Activated naive CD4-positive, alpha-beta T cell treated with anti-CD3 and anti-CD28 coated beads, Interleukin-2, amount 50 U/mL, for 24 hours (primary cell): ENCODE data around the gene GCNT2.
"Not testable (repeated sequence)": the region's sequence is repeated elsewhere in the genome, so short reads cannot be mapped to it uniquely, and the experiment has no call there.

ENCODE experiments used
- H3K27ac Mint-ChIP-seq: one replicate; pipeline ENCODE4 v1.8.0; 2021; ENCODE audit warnings: mild to moderate bottlenecking, mixed read lengths
- H3K27me3 Mint-ChIP-seq: one replicate; pipeline ENCODE4 v1.8.0; 2021; ENCODE audit warnings: mixed read lengths
- H3K36me3 Mint-ChIP-seq: one replicate; pipeline ENCODE4 v1.8.0; 2021; ENCODE audit warnings: mixed read lengths
- H3K4me1 Mint-ChIP-seq: one replicate; pipeline ENCODE4 v1.8.0; 2021; ENCODE audit warnings: mixed read lengths
- H3K4me3 Mint-ChIP-seq: one replicate; pipeline ENCODE4 v1.8.0; 2021; ENCODE audit warnings: mild to moderate bottlenecking, mixed read lengths
- H3K9me3 Mint-ChIP-seq: one replicate; pipeline ENCODE4 v1.8.0; 2021; ENCODE audit warnings: mixed read lengths

Gene GCNT2

GRCh38 chr6:10507298-10507697 is 13.9 kb upstream of the GCNT2 start:
- peaks cover 4% of the 10 kb centered on the region for H3K27me3 Mint-ChIP-seq
- no peaks in the 10 kb centered on the region for H3K36me3 Mint-ChIP-seq
- peaks cover 4% of the 10 kb centered on the region for H3K4me1 Mint-ChIP-seq
- H3K4me3 Mint-ChIP-seq = no peak overlapping the region
- no peaks in the 10 kb centered on the region for H3K9me3 Mint-ChIP-seq
- no peak overlapping the region for H3K27ac Mint-ChIP-seq

- no peak overlapping the region for H3K27ac Mint-ChIP-seq
- H3K4me3 Mint-ChIP-seq = no peak overlapping the region
- peaks cover 3% of the 10 kb centered on the region for H3K27me3 Mint-ChIP-seq
- H3K36me3 Mint-ChIP-seq = no peaks in the 10 kb centered on the region
- H3K9me3 Mint-ChIP-seq = no peaks in the 10 kb centered on the region
- H3K4me1 Mint-ChIP-seq = peaks cover 4% of the 10 kb centered on the region
Measured at GRCh38 chr6:10507715-10508114, 13.4 kb upstream of the GCNT2 start.

DNA sequence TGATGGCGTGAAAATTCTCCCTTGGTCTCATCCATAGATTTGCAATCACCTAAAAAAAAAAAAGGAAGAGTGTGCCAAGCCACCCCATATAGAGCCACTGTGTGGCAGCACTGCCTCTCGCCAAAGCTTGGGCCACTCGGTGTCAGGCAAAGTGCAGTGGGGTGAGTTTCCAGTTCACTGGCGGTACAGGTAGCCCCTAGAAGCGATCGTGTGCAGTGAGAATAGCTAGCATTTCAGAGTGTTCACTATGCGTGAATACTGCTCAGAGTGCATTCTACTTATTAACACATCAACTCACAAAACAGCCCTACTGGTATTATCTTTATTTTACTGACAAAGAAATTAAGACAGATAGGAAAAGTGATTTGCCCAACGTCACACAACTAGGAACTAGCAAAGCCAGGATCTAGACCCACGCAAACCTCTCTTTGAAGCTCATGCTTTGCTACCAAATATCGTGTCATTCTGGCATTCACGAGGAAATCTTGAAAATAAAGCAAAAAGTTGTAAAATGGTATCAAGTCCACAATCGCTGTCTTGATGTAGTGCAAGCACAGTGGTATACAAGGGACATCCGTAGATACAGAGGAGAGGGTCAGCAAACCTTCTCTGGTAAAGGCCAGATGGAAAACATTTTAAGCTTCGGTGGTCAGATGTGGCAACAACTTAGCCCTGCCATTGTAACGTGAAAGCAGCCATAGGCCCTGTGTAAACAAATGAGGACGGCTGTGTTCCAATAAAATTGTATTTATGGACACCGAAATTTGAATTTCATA is 10.4 kb upstream of the GCNT2 start:
- peaks cover 3% of the 10 kb centered on the region for H3K27me3 Mint-ChIP-seq
- peaks cover 4% of the 10 kb centered on the region for H3K4me1 Mint-ChIP-seq
- no peaks in the 10 kb centered on the region for H3K9me3 Mint-ChIP-seq
- no peaks in the 10 kb centered on the region for H3K36me3 Mint-ChIP-seq
- no peak overlapping the region for H3K27ac Mint-ChIP-seq
- no peak overlapping the region for H3K4me3 Mint-ChIP-seq

DNA sequence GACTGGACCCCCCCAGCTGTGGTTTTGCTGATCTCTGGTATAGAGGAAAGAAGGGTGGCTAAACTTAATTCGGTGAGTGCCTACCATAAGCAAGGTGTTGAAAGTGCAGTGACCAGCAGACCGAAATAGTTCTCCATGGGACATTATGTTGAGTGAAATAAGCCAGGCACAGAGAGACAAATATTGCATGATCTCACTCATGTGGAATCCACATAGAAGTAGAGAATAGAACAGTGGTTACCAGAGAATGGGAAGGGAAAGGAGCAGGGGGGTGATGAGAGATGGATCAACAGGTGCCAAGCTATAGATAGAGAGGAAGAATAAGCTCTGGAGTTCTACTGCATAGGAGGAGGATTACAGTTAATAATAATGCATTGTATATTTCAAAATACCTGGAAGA is 9.7 kb upstream of the GCNT2 start:
- H3K9me3 Mint-ChIP-seq = no peaks in the 10 kb centered on the region
- no peaks in the 10 kb centered on the region for H3K36me3 Mint-ChIP-seq
- H3K27ac Mint-ChIP-seq = no peak overlapping the region
- H3K27me3 Mint-ChIP-seq = peaks cover 3% of the 10 kb centered on the region
- H3K4me3 Mint-ChIP-seq = no peak overlapping the region
- H3K4me1 Mint-ChIP-seq = peaks cover 4% of the 10 kb centered on the region

GRCh38 chr6:10513544-10513943 is 7.6 kb upstream of the GCNT2 start:
- no peak overlapping the region for H3K27ac Mint-ChIP-seq
- no peaks in the 10 kb centered on the region for H3K36me3 Mint-ChIP-seq
- no peaks in the 10 kb centered on the region for H3K9me3 Mint-ChIP-seq
- H3K4me1 Mint-ChIP-seq = peaks cover 4% of the 10 kb centered on the region
- H3K4me3 Mint-ChIP-seq = no peak overlapping the region
- H3K27me3 Mint-ChIP-seq = peaks cover 5% of the 10 kb centered on the region

- H3K36me3 Mint-ChIP-seq = no peaks in the 10 kb centered on the region
- no peak overlapping the region for H3K4me3 Mint-ChIP-seq
- peaks cover 4% of the 10 kb centered on the region for H3K4me1 Mint-ChIP-seq
- no peak overlapping the region for H3K27ac Mint-ChIP-seq
- peaks cover 5% of the 10 kb centered on the region for H3K27me3 Mint-ChIP-seq
- no peaks in the 10 kb centered on the region for H3K9me3 Mint-ChIP-seq
Measured at GRCh38 chr6:10514049-10514780, 6.9 kb upstream of the GCNT2 start.

DNA sequence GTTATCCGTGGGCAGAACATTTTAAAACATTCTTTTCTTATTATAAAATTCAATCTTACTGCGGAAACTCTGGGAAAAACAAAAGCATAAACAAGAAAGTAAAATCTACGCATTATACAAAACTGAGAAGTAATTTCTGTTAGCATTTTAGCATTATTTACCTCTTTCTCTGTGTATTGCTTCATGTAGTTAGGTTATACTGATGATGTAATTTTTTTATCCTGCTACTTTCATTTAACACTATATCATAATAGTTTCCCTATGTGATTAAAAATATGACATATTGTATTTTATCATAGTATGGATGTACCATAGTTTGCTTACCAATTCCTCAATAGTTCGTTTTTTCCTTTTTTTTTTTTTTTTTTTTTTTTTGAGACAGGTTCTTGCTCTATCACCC is 4.2 kb upstream of the GCNT2 start:
- Mint-ChIP-seq H3K36me3 (no peaks in the 10 kb centered on the region), H3K27ac (no peak overlapping the region), H3K4me3 (no peak overlapping the region), H3K27me3 (peaks cover 5% of the 10 kb centered on the region), H3K4me1 (no peaks in the 10 kb centered on the region), H3K9me3 (no peaks in the 10 kb centered on the region)

- H3K4me1 Mint-ChIP-seq = no peaks in the 10 kb centered on the region
- no peaks in the 10 kb centered on the region for H3K36me3 Mint-ChIP-seq
- H3K4me3 Mint-ChIP-seq = no peak overlapping the region
- no peaks in the 10 kb centered on the region for H3K9me3 Mint-ChIP-seq
- no peak overlapping the region for H3K27ac Mint-ChIP-seq
- H3K27me3 Mint-ChIP-seq = peaks cover 5% of the 10 kb centered on the region
Measured at GRCh38 chr6:10518557-10519407, 2.4 kb upstream of the GCNT2 start.

GRCh38 chr6:10519408-10519697 is 1.8 kb upstream of the GCNT2 start:
- H3K4me1 Mint-ChIP-seq, H3K9me3 Mint-ChIP-seq: not testable (repeated sequence)

GRCh38 chr6:10520468-10520867 is 683 bp upstream of the GCNT2 start:
- H3K9me3 Mint-ChIP-seq = no peaks in the 10 kb centered on the region
- H3K27ac Mint-ChIP-seq = no peak overlapping the region
- H3K27me3 Mint-ChIP-seq = peaks cover 5% of the 10 kb centered on the region
- no peak overlapping the region for H3K4me3 Mint-ChIP-seq
- no peaks in the 10 kb centered on the region for H3K36me3 Mint-ChIP-seq
- H3K4me1 Mint-ChIP-seq = no peaks in the 10 kb centered on the region

More at GRCh38 chr6:10519408-10519697, 1.8 kb upstream of the GCNT2 start:
- H3K27ac Mint-ChIP-seq, H3K27me3 Mint-ChIP-seq, H3K4me3 Mint-ChIP-seq, H3K36me3 Mint-ChIP-seq: not testable (repeated sequence)

DNA sequence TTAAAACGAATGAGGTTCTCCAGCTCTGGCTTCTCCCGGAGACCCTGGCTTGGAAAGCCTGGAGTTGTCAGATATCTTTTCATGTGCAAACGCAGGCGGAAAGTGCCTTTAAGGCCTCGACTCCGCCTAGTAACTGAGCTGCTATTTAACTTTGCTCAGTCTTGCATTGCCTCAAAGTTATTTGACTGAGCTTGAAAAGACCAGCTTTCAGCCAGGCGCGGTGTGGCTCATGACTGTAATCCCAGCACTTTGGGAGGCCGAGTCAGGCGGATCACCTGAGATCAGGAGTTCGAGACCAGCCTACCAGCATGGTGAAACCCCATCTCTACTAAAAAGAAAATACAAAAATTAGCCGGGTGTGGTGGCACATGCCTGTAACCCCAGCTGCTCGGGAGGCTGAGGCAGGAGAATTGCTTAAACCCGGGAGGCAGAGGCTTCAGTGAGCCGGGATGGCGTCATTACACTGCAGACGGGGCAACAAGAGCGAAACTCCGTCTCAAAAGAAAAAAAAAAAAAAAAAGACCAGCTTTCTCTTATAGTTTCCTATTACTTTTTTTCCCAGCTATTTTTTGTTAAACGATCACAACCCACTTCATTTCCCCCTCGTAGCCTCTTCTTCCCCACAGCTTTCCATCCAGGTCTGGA is 1.9 kb downstream of the GCNT2 start:
- H3K27ac Mint-ChIP-seq = no peak overlapping the region
- peaks cover 7% of the 10 kb centered on the region for H3K4me1 Mint-ChIP-seq
- H3K27me3 Mint-ChIP-seq = peaks cover 5% of the 10 kb centered on the region
- H3K9me3 Mint-ChIP-seq = no peaks in the 10 kb centered on the region
- H3K36me3 Mint-ChIP-seq = no peaks in the 10 kb centered on the region
- no peak overlapping the region for H3K4me3 Mint-ChIP-seq

GRCh38 chr6:10526156-10526555 is 5.0 kb downstream of the GCNT2 start:
- H3K36me3 Mint-ChIP-seq = no peaks in the 10 kb centered on the region
- peak overlapping the region; percentile 23 for H3K27ac Mint-ChIP-seq
- H3K9me3 Mint-ChIP-seq = no peaks in the 10 kb centered on the region
- peaks cover 34% of the 10 kb centered on the region for H3K4me1 Mint-ChIP-seq
- H3K4me3 Mint-ChIP-seq = no peak overlapping the region
- no peaks in the 10 kb centered on the region for H3K27me3 Mint-ChIP-seq

DNA sequence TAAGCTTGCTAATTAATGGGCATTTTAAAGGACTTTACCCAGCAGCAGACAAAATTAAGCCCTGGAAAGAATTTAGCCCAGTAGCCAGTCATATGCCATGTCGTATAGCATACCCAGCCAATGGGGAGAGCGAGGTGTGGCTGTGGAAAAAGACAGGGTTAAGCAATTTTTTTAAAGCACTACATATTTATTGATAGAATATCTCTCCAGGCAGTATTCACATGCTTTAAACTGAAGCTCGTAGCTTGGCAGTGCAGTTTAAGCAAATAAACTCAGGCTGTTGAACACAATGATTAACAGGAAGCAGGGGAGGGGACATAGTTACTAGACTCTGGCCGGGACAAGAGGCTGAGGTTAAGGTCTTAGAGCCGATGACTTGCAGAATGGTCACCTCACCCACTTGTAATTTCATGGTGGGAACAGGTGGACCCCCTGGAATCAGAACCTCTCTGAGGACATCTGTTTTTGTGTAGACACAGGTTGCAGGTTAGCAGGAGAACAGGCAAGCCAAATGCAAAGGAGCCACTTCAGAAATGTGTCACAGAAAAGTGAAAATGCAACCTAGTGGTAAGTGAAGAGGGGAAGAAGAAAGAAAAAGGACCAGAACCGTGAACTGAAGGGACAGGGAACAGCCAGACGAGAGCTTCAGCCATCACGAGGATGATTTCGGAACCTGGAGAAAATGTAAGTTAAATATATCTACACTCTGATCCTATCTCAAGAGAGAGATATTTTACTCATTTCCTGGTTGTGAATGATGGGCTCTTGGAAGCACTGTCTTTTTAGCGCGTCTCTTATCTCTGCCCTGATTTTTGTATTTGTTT is 7.2 kb downstream of the GCNT2 start:
- peaks cover 5% of the 10 kb centered on the region for H3K36me3 Mint-ChIP-seq
- no peaks in the 10 kb centered on the region for H3K9me3 Mint-ChIP-seq
- H3K27ac Mint-ChIP-seq = peak overlapping the region; percentile 86
- peak overlapping the region; percentile 95 for H3K4me3 Mint-ChIP-seq
- H3K27me3 Mint-ChIP-seq = no peaks in the 10 kb centered on the region
- peaks cover 52% of the 10 kb centered on the region for H3K4me1 Mint-ChIP-seq

DNA sequence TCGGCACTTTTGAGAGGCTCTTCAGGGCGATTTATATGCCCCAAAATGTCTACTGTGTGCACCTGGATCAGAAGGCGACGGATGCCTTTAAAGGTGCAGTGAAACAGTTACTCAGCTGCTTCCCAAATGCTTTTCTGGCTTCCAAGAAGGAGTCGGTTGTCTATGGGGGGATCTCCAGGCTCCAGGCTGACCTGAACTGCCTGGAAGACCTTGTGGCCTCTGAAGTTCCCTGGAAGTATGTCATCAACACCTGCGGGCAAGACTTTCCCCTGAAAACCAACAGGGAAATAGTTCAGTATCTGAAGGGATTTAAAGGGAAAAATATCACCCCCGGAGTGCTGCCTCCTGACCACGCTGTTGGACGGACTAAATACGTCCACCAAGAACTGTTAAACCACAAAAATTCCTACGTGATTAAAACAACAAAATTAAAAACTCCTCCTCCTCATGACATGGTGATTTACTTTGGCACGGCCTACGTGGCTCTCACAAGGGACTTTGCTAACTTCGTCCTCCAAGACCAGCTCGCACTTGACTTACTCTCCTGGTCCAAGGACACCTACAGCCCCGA is 8.2 kb downstream of the GCNT2 start:
- H3K9me3 Mint-ChIP-seq = no peaks in the 10 kb centered on the region
- peaks cover 52% of the 10 kb centered on the region for H3K4me1 Mint-ChIP-seq
- no peaks in the 10 kb centered on the region for H3K27me3 Mint-ChIP-seq
- H3K27ac Mint-ChIP-seq = peak overlapping the region; percentile 86
- H3K4me3 Mint-ChIP-seq = peak overlapping the region; percentile 95
- peaks cover 5% of the 10 kb centered on the region for H3K36me3 Mint-ChIP-seq
